ENCODE measurements around the gene CCDC30.

Gene CCDC30

DNA sequence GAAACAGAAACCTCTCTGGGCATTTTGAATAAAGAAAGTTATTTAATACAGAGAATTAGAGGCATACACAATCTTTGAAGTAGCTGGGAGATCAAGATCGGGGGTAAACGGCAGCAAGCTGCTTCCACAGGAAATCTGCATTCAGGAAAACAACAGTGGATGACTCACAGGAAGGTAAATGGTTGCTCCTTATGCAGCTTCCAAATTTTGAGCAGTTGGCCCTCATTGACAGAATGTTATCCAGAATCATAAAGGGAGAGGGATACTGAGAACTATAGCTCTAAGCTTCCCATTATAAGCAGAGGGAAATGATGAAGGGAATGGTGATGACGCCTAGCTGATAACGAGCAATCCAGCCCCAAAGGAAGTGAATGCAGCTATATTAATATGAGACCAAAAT, 35.8 kb upstream of the CCDC30 start:
- Histone ChIP-seq H3K27me3 (ENCODE audit: control insufficient read depth, insufficient read depth, low read length) (no peaks in the 10 kb centered on the region), H3K36me3 (ENCODE audit: control insufficient read depth, low read depth, low read length) (no peaks in the 10 kb centered on the region), H3K9ac (ENCODE audit: low read length) (no peak overlapping the region), H3K4me3 (ENCODE audit: low read length) (no peak overlapping the region), H3K27ac (ENCODE audit: low read length) (no peak overlapping the region), H3K4me1 (ENCODE audit: control insufficient read depth, low read depth, low read length) (no peaks in the 10 kb centered on the region), H3K9me3 (ENCODE audit: control insufficient read depth, low read depth, low read length) (no peaks in the 10 kb centered on the region)

DNA sequence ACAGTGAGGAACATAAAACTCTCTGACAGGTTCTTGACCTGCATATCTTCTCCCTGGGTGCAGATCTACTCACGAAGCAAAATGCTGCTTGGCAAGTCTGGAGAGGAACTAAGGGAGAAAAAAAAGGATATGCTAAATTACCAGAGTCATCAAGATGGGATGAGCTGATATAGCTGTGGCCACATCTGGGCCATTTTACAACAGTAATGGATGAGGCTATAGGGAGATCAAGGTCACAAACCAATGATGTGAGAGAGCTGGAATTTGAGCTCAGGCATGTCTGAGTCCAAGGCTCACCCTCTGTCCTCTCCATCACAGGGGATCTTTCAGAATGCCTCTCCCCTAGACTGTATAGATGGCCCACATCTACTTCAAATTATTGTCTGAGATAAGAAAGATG, 33.5 kb upstream of the CCDC30 start:
- Histone ChIP-seq H3K27ac (ENCODE audit: low read length) (no peak overlapping the region), H3K27me3 (ENCODE audit: control insufficient read depth, insufficient read depth, low read length) (no peaks in the 10 kb centered on the region)

DNA sequence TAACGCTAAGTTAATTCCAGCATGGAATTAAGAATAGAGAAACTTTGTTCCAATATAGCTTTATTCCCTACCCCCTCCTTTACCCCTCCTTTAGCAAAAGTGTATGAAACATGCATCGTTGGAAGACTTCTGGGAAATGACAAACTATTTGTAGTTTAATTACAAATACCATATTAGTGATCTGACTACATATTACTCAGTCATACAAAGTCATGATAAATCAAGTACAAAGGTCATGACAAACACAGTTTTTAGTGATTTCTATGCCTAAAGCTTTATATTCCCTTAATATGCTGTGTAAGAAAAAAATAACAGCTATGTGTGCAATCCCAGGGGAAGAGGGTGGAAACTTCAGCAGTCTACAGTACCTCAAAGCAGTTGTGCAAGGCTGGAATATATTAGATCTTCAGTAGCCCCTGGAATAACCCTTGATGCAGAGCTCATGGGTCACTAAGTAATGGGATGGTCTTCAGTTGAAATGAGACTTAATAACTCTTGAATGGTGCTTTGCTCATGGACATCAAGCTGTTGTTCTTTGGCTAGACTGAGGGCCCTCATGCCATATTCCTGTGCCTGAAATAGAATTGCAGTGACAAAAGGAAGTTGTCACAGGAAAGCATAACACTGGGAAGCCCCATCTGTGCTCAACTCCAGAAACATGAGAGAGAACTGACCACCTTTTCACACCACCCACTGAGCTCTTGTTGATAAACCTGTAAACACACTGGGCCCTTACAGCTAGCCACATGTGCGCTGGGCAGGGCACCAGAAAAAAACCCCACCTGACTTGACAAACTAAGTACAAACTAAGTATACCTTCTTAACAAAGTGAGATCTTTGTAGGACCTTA, 32.6 kb upstream of the CCDC30 start:
- Histone ChIP-seq H3K4me3 (ENCODE audit: low read length) (no peak overlapping the region), H3K9me3 (ENCODE audit: control insufficient read depth, low read depth, low read length) (no peaks in the 10 kb centered on the region), H3K36me3 (ENCODE audit: control insufficient read depth, low read depth, low read length) (no peaks in the 10 kb centered on the region), H3K27me3 (ENCODE audit: control insufficient read depth, insufficient read depth, low read length) (no peaks in the 10 kb centered on the region), H3K4me1 (ENCODE audit: control insufficient read depth, low read depth, low read length) (no peaks in the 10 kb centered on the region), H3K27ac (ENCODE audit: low read length) (no peak overlapping the region), H3K9ac (ENCODE audit: low read length) (no peak overlapping the region)

More for the DNA sequence above, 33.5 kb upstream of the CCDC30 start:
- H3K4me3 ChIP-seq (ENCODE audit: low read length): no peak overlapping the region
- no peaks in the 10 kb centered on the region for H3K9me3 ChIP-seq (ENCODE audit: control insufficient read depth, low read depth, low read length)
- H3K9ac ChIP-seq (ENCODE audit: low read length): no peak overlapping the region
- no peaks in the 10 kb centered on the region for H3K36me3 ChIP-seq (ENCODE audit: control insufficient read depth, low read depth, low read length)
- H3K4me1 ChIP-seq (ENCODE audit: control insufficient read depth, low read depth, low read length): no peaks in the 10 kb centered on the region

DNA sequence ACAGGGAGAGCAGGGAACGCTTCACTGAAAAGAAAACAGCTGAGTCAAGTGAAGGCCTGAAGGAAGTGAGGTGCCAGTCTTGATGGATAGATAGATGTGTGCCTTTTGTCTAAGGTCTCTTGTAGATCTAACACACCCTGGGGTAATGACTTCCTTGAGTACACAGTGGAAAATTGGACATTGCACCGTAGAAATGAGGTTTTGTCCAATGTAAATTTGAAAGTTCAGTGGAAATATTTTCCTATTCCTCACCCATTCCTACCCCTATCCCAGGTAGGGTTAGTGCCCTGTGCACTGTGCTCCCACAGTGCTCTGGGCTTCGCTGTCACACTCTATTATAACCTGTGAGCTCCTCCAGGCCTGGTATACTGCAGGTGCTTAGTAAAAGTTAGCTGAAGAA, 31.6 kb upstream of the CCDC30 start:
- Histone ChIP-seq H3K4me3 (ENCODE audit: low read length) (no peak overlapping the region), H3K36me3 (ENCODE audit: control insufficient read depth, low read depth, low read length) (no peaks in the 10 kb centered on the region), H3K27ac (ENCODE audit: low read length) (no peak overlapping the region), H3K9me3 (ENCODE audit: control insufficient read depth, low read depth, low read length) (no peaks in the 10 kb centered on the region), H3K9ac (ENCODE audit: low read length) (no peak overlapping the region), H3K27me3 (ENCODE audit: control insufficient read depth, insufficient read depth, low read length) (no peaks in the 10 kb centered on the region), H3K4me1 (ENCODE audit: control insufficient read depth, low read depth, low read length) (no peaks in the 10 kb centered on the region)

DNA sequence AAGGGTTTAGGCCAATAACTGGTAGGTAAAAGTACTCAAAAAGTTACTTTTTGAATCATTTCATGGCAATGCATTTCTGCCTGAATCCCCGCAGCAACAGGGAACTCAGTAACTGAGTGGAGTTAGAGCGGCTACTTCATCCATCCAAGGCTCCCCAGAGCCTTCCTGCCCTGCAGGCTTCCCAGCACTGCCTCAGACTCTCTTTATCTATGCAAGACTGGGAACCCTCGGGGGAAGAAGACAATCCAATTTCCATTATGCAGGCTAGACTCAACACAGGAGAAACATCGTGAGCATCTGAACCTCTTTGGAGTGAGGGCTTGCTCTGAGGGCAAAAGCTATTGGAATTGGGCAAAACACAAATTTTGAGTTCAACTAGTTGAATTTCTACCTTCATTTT, 30.4 kb upstream of the CCDC30 start:
- H3K4me3 ChIP-seq (ENCODE audit: low read length): no peak overlapping the region
- no peaks in the 10 kb centered on the region for H3K27me3 ChIP-seq (ENCODE audit: control insufficient read depth, insufficient read depth, low read length)
- H3K36me3 ChIP-seq (ENCODE audit: control insufficient read depth, low read depth, low read length): no peaks in the 10 kb centered on the region
- H3K9ac ChIP-seq (ENCODE audit: low read length): no peak overlapping the region
- no peak overlapping the region for H3K27ac ChIP-seq (ENCODE audit: low read length)
- H3K4me1 ChIP-seq (ENCODE audit: control insufficient read depth, low read depth, low read length): no peaks in the 10 kb centered on the region
- H3K9me3 ChIP-seq (ENCODE audit: control insufficient read depth, low read depth, low read length): no peaks in the 10 kb centered on the region

DNA sequence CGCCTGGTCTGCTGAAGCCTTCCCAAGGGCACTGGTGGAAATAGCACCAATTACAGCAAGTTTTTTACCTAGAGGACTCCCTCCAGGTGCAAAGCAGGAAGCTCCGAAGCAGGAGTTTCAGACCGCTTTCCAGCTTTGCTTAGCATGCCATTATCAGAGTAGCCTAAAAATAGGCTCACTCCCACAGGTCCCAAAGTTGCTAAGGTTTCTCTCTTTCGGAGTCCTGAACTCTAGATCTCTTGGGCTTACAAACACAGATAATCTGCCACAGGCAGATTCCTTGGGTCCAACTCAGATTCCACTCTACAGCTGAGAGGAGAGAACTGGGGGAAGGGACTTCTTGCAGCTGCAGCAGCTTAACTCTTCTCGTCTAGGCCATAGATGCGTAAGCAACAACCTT, 29.7 kb upstream of the CCDC30 start:
- Histone ChIP-seq H3K9ac (ENCODE audit: low read length) (no peak overlapping the region), H3K9me3 (ENCODE audit: control insufficient read depth, low read depth, low read length) (no peaks in the 10 kb centered on the region), H3K27ac (ENCODE audit: low read length) (no peak overlapping the region), H3K4me1 (ENCODE audit: control insufficient read depth, low read depth, low read length) (no peaks in the 10 kb centered on the region), H3K4me3 (ENCODE audit: low read length) (no peak overlapping the region), H3K36me3 (ENCODE audit: control insufficient read depth, low read depth, low read length) (no peaks in the 10 kb centered on the region), H3K27me3 (ENCODE audit: control insufficient read depth, insufficient read depth, low read length) (no peaks in the 10 kb centered on the region)

DNA sequence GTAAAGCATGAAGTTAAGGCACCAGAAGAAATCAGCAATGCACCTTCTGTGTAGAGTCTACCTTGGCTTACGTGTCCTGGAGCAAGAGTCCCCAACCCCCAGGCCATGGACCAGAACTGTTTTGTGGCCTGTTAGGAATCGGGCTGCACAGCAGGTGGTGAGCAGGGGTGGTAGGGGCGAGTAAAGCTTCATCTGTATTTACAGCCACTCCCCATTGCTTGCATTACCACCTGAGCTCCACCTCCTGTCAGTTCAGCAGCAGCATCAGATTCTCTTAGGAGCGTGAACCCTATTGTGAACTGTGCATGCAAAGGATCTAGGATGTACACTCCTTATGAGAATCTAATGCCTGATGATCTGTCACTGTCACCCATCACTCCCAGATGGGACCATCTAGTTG, 28.7 kb upstream of the CCDC30 start:
- Histone ChIP-seq H3K36me3 (ENCODE audit: control insufficient read depth, low read depth, low read length) (no peaks in the 10 kb centered on the region), H3K4me1 (ENCODE audit: control insufficient read depth, low read depth, low read length) (no peaks in the 10 kb centered on the region), H3K27me3 (ENCODE audit: control insufficient read depth, insufficient read depth, low read length) (no peaks in the 10 kb centered on the region), H3K9me3 (ENCODE audit: control insufficient read depth, low read depth, low read length) (no peaks in the 10 kb centered on the region), H3K4me3 (ENCODE audit: low read length) (no peak overlapping the region), H3K9ac (ENCODE audit: low read length) (no peak overlapping the region), H3K27ac (ENCODE audit: low read length) (no peak overlapping the region)

DNA sequence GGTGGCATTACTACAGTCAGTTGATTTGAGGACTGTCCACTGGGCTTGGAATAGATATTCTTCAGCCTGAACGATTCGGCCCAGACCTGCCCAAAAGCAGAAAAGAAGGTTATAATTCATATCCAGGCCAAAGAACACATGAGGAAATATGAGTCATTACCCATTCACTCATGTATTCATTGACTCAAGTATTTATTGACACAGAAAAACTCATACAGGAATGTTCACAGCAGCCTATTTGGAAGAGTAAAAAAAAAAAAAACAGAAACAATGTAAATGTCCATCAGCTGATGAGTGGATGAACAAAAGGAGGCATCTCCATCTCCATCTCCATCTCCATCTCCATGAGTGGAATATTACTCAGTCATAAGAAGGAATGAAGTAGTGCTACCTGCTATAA, 23.1 kb upstream of the CCDC30 start:
- Histone ChIP-seq H3K9me3 (ENCODE audit: control insufficient read depth, low read depth, low read length) (no peaks in the 10 kb centered on the region), H3K27ac (ENCODE audit: low read length) (no peak overlapping the region), H3K27me3 (ENCODE audit: control insufficient read depth, insufficient read depth, low read length) (no peaks in the 10 kb centered on the region), H3K36me3 (ENCODE audit: control insufficient read depth, low read depth, low read length) (no peaks in the 10 kb centered on the region), H3K4me1 (ENCODE audit: control insufficient read depth, low read depth, low read length) (no peaks in the 10 kb centered on the region), H3K9ac (ENCODE audit: low read length) (no peak overlapping the region), H3K4me3 (ENCODE audit: low read length) (no peak overlapping the region)

DNA sequence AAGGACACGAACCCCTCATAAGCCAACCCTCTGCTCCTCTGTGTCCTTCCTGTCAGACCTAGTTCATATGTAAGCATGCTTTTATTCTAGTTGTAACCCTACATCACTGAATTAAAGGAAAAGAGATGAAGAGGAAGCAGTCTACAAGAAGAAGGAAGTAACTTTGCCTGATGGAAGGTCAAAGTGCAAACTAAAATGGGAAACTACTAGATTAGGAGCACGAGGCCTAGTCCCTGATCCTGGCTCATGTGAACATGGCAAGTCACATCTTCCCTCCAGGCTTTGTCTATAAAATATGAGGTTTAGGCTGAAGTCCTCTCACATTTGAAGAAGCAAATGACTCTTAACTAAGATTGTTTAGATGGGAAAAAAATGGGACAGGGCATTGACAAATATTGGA, 20.4 kb upstream of the CCDC30 start:
- Histone ChIP-seq H3K9ac (ENCODE audit: low read length) (no peak overlapping the region), H3K36me3 (ENCODE audit: control insufficient read depth, low read depth, low read length) (no peaks in the 10 kb centered on the region), H3K4me1 (ENCODE audit: control insufficient read depth, low read depth, low read length) (no peaks in the 10 kb centered on the region), H3K27ac (ENCODE audit: low read length) (no peak overlapping the region), H3K27me3 (ENCODE audit: control insufficient read depth, insufficient read depth, low read length) (no peaks in the 10 kb centered on the region), H3K4me3 (ENCODE audit: low read length) (no peak overlapping the region), H3K9me3 (ENCODE audit: control insufficient read depth, low read depth, low read length) (no peaks in the 10 kb centered on the region)

DNA sequence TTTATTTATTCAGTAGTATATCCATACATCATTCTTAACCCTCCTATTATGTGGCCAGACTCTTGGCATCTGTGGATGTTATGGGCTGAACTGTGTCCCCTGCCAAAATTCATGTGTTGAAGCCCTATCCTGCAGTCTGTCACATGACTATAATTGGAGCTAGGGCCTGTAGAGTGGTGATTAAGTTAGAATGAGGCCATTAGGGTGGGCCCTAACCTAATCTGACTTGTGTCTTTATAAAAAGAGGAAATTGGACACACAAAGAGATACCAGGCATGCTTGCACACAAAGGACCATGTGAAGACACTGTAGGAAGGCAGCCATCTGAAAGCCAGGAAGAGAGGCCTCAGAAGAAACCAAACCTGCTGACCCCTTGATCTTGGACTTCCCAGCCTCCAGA, 13.8 kb upstream of the CCDC30 start:
- Histone ChIP-seq H3K4me3 (ENCODE audit: low read length) (no peak overlapping the region), H3K9me3 (ENCODE audit: control insufficient read depth, low read depth, low read length) (no peaks in the 10 kb centered on the region), H3K9ac (ENCODE audit: low read length) (no peak overlapping the region), H3K4me1 (ENCODE audit: control insufficient read depth, low read depth, low read length) (peaks cover 6% of the 10 kb centered on the region), H3K27ac (ENCODE audit: low read length) (no peak overlapping the region), H3K36me3 (ENCODE audit: control insufficient read depth, low read depth, low read length) (no peaks in the 10 kb centered on the region), H3K27me3 (ENCODE audit: control insufficient read depth, insufficient read depth, low read length) (no peaks in the 10 kb centered on the region)

DNA sequence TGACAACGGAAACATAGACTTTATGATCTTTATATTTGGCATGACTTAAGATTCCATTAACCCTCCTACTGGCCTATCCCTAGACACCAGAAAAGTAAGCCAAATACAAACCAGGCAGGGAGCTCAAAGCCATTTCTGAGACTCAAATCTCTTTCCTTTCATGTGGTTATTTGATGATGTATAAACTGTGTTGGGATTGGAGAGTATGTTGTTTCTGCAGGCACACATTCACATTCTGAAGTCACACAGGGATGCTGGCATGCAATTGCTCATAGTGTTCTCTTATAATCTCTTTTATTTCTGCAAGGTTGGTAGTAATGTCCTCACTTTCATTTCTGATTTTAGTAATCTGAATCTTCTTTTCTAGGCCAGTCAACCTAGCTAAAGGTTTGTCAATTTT, 13.0 kb upstream of the CCDC30 start:
- no peaks in the 10 kb centered on the region for H3K9me3 ChIP-seq (ENCODE audit: control insufficient read depth, low read depth, low read length)
- no peaks in the 10 kb centered on the region for H3K27me3 ChIP-seq (ENCODE audit: control insufficient read depth, insufficient read depth, low read length)
- peaks cover 6% of the 10 kb centered on the region for H3K4me1 ChIP-seq (ENCODE audit: control insufficient read depth, low read depth, low read length)
- H3K27ac ChIP-seq (ENCODE audit: low read length): no peak overlapping the region
- no peak overlapping the region for H3K9ac ChIP-seq (ENCODE audit: low read length)
- no peaks in the 10 kb centered on the region for H3K36me3 ChIP-seq (ENCODE audit: control insufficient read depth, low read depth, low read length)
- H3K4me3 ChIP-seq (ENCODE audit: low read length): no peak overlapping the region

DNA sequence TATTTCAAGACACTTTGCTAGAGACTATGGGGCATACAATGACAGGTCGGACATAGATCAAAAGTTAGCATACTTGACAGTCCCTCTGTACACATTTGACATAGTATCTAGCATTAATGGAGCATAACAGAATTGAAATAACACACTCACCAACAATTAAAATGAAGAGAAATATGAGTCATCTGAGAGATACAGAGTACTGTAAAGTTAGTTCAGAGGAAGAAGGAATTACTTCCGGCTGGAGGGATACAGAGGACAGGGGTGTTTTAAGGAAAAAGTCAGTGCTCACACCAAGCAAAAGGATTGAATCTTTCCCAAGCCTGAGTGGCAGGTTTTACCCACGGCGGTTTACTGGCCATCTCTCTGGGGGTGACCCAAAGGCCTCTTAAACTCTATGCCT, 9.7 kb upstream of the CCDC30 start:
- no peaks in the 10 kb centered on the region for H3K9me3 ChIP-seq (ENCODE audit: control insufficient read depth, low read depth, low read length)
- no peak overlapping the region for H3K4me3 ChIP-seq (ENCODE audit: low read length)
- H3K9ac ChIP-seq (ENCODE audit: low read length): no peak overlapping the region
- H3K4me1 ChIP-seq (ENCODE audit: control insufficient read depth, low read depth, low read length): peaks cover 11% of the 10 kb centered on the region
- no peak overlapping the region for H3K27ac ChIP-seq (ENCODE audit: low read length)
- no peaks in the 10 kb centered on the region for H3K27me3 ChIP-seq (ENCODE audit: control insufficient read depth, insufficient read depth, low read length)
- peaks cover 2% of the 10 kb centered on the region for H3K36me3 ChIP-seq (ENCODE audit: control insufficient read depth, low read depth, low read length)
